Measurements from ENCODE around the gene INTS13. TPM values are rescaled to one million over a fixed set of nuclear protein-coding genes. Genes with fewer than 3 reads are reported as not detected.

INTS13 gene
- polyA plus RNA-seq, 3 donors = 4.6 to 8.0 (median 7.5) TPM

DNA sequence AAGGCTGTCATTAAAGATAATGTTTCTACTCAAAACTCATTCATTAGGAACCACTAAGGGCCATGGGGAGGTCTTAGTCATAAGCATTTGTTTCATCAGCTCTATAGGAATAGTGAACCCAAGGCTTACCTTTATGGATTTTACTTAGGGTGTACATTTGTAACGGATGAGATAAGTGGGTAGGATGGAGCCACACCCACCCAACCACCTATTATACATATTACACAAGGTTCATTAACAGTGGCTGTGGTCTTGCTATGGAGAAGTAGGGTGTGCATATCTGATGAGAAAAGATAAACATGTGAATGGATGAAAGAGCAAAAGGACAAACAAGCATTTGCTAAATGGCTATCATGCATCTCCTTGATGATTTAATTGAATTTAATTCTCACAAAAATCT, 65.2 kb downstream of the INTS13 start:
- Histone ChIP-seq H3K36me3 (replicated peaks in 1 of 2; ENCODE audit: control insufficient read depth in 1 of 2, insufficient read depth in 2 of 2, low read length in 2 of 2) (no peaks in the 10 kb centered on the region), H3K79me2 (ENCODE audit: insufficient read depth, low read length) (no peaks in the 10 kb centered on the region), H3K4me2 (replicated peaks; ENCODE audit: extremely low read depth, low read length, poor library complexity, severe bottlenecking) (no peak overlapping the region), H4K20me1 (ENCODE audit: insufficient read depth, low read length) (no peaks in the 10 kb centered on the region), H3K9me3 (replicated peaks in 1 of 2; ENCODE audit: control insufficient read depth in 1 of 2, insufficient read depth in 1 of 2, low read length in 2 of 2) (no peaks in the 10 kb centered on the region), H3K27me3 (ENCODE audit: control insufficient read depth in 2 of 2, insufficient read depth in 2 of 2, low read length in 2 of 2) (no peaks in the 10 kb centered on the region), H2AFZ (ENCODE audit: insufficient read depth, low read depth, low read length, poor library complexity, severe bottlenecking) (no peak overlapping the region), H3K4me3 (replicated peaks in 1 of 3; ENCODE audit: low read depth in 2 of 3, low read length in 3 of 3) (no peak overlapping the region), H3K4me1 (ENCODE audit: control insufficient read depth in 1 of 2, insufficient read depth in 2 of 2, low read length in 2 of 2) (peaks cover 46 to 48% of the 10 kb centered on the region in 2 donors), H3K9ac (ENCODE audit: insufficient read depth, low read length, poor library complexity, severe bottlenecking) (no peak overlapping the region), H3K27ac (ENCODE audit: low read depth in 1 of 2, low read length in 2 of 2) (no peak overlapping the region)
- Mint-ChIP-seq H3K36me3 (no peaks in the 10 kb centered on the region), H3K4me1 (peaks cover 50% of the 10 kb centered on the region), H3K27me3 (ENCODE audit: low read depth in 3 of 3) (peaks cover 2 to 4% (median 3%) of the 10 kb centered on the region in 3 donors), H3K9me3 (peaks cover 0 to 3% (median 0%) of the 10 kb centered on the region in 7 donors), H3K4me3 (no peak overlapping the region), H3K27ac (no peak overlapping the region)
- WGBS (ENCODE audit: insufficient coverage) = no CpG with 5 or more reads among the region's 1 CpG
- intact Hi-C loops (cut with micrococcal nuclease) = no loop called here
- TF ChIP-seq CTCF (IDR thresholded peaks at IDR 0.05) = no peak
- DNase-seq = no peak

DNA sequence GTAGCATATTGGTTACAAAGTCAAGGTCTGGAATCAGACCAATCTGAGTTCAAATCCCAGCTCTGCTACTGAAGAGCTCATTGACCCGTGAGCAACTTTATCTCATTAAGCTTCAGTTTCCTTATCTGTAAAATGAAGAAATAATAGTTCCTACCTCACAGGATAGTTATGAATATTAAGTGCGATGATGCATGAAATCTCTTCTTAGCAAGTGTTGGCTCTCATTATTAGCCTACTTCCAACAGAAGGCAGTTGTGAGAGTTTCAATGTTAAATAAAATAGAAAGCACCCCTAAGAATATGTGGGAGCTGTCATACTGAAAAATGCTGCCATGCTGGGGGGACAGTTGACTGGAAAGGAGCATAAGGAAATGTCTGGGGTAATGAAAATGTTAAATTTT, 65.8 kb downstream of the INTS13 start:
- intact Hi-C loops (cut with micrococcal nuclease) = no loop called here
- Mint-ChIP-seq H3K4me3 (no peak overlapping the region), H3K9me3 (peaks cover 0 to 3% (median 0%) of the 10 kb centered on the region in 7 donors), H3K4me1 (peaks cover 56% of the 10 kb centered on the region), H3K27me3 (ENCODE audit: low read depth in 3 of 3) (peaks cover 2 to 4% (median 3%) of the 10 kb centered on the region in 3 donors), H3K36me3 (no peaks in the 10 kb centered on the region), H3K27ac (no peak overlapping the region)
- no peaks in the 10 kb centered on the region for H4K20me1 ChIP-seq (ENCODE audit: insufficient read depth, low read length)
- H3K27me3 ChIP-seq (ENCODE audit: control insufficient read depth in 2 of 2, insufficient read depth in 2 of 2, low read length in 2 of 2) = no peaks in the 10 kb centered on the region
- WGBS (ENCODE audit: insufficient coverage) = no CpG with 5 or more reads among the region's 2 CpGs
- no peak for DNase-seq
- H3K9ac ChIP-seq (ENCODE audit: insufficient read depth, low read length, poor library complexity, severe bottlenecking) = no peak overlapping the region
- H2AFZ ChIP-seq (ENCODE audit: insufficient read depth, low read depth, low read length, poor library complexity, severe bottlenecking) = no peak overlapping the region
- no peak overlapping the region for H3K4me3 ChIP-seq (replicated peaks in 1 of 3; ENCODE audit: low read depth in 2 of 3, low read length in 3 of 3)
- no peak overlapping the region for H3K27ac ChIP-seq (ENCODE audit: low read depth in 1 of 2, low read length in 2 of 2)
- TF ChIP-seq CTCF (IDR thresholded peaks at IDR 0.05) = no peak
- H3K79me2 ChIP-seq (ENCODE audit: insufficient read depth, low read length) = no peaks in the 10 kb centered on the region
- H3K4me1 ChIP-seq (ENCODE audit: control insufficient read depth in 1 of 2, insufficient read depth in 2 of 2, low read length in 2 of 2) = peaks cover 49 to 55% of the 10 kb centered on the region in 2 donors
- H3K9me3 ChIP-seq (replicated peaks in 1 of 2; ENCODE audit: control insufficient read depth in 1 of 2, insufficient read depth in 1 of 2, low read length in 2 of 2) = no peaks in the 10 kb centered on the region
- H3K36me3 ChIP-seq (replicated peaks in 1 of 2; ENCODE audit: control insufficient read depth in 1 of 2, insufficient read depth in 2 of 2, low read length in 2 of 2) = no peaks in the 10 kb centered on the region
- H3K4me2 ChIP-seq (replicated peaks; ENCODE audit: extremely low read depth, low read length, poor library complexity, severe bottlenecking) = no peak overlapping the region
